ENCODE data around the gene C10orf90. TPM values are rescaled to one million over a fixed set of nuclear protein-coding genes. Genes with fewer than 3 reads are reported as not detected.
"Not testable (repeated sequence)": the region's sequence is repeated elsewhere in the genome, so short reads cannot be mapped to it uniquely, and the experiment has no call there.

Gene C10orf90
- total RNA-seq, 6 donors from 2014 or later: 1.0 TPM; not detected in 5

DNA sequence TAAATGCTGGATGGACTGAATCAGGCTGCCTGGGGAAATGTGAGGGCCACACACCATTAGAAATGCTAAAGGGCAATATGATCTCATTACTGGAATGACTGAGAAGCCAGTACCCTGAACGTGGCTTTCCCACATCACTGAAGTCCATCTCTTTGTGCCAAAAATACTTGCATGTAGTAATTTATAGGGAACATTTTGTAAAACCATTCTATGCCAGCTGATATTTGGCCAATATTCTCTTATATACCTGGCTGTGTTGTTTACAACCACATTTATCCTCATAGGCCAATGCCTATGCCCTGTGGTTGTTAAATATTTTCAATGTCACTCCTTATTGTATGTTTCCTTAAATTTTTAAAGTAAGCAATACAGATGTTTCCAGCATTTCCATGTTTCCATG lies 111.6 kb downstream of the C10orf90 start:
- H3K4me3 ChIP-seq: no peak overlapping the region
- TF ChIP-seq POLR2A (IDR thresholded peaks at IDR 0.05) (no peak), EP300 (IDR thresholded peaks at IDR 0.05) (no peak), POLR2AphosphoS5 (IDR thresholded peaks at IDR 0.05) (no peak)
- TF ChIP-seq, protein P1, sequence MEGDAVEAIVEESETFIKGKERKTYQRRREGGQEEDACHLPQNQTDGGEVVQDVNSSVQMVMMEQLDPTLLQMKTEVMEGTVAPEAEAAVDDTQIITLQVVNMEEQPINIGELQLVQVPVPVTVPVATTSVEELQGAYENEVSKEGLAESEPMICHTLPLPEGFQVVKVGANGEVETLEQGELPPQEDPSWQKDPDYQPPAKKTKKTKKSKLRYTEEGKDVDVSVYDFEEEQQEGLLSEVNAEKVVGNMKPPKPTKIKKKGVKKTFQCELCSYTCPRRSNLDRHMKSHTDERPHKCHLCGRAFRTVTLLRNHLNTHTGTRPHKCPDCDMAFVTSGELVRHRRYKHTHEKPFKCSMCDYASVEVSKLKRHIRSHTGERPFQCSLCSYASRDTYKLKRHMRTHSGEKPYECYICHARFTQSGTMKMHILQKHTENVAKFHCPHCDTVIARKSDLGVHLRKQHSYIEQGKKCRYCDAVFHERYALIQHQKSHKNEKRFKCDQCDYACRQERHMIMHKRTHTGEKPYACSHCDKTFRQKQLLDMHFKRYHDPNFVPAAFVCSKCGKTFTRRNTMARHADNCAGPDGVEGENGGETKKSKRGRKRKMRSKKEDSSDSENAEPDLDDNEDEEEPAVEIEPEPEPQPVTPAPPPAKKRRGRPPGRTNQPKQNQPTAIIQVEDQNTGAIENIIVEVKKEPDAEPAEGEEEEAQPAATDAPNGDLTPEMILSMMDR (IDR thresholded peaks at IDR 0.05): no peak
- WGBS, 2 donors: 0 to 50% methylated on average over 1 of the region's 1 CpG
- H3K4me1 ChIP-seq: no peaks in the 10 kb centered on the region
- no peak for DNase-seq
- no peaks in the 10 kb centered on the region for H3K27me3 ChIP-seq
- no peak for ATAC-seq (ENCODE audit: low FRiP score in 2 of 2)
- no peak overlapping the region for H3K27ac ChIP-seq
- H3K9me3 ChIP-seq: no peaks in the 10 kb centered on the region
- H3K36me3 ChIP-seq: no peaks in the 10 kb centered on the region

DNA sequence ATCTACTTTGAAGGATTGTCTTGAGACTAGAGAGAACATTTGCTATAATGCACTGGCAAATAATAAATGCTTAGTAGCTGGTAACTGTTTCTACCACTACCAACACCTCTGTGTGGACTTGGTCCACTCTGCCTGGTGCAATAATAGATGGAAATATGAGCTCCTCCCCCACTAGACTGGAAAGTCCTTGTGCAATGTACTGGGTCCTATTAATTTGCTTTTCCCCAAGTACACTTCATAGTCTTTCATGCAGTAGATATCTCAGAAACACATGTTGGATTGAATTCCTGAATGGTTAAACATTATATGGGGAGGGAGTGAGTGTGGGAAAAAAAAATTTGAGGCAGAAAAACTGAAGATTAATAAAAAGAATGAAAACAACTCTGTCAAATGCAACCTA lies 119.3 kb downstream of the C10orf90 start:
- no peaks in the 10 kb centered on the region for H3K36me3 ChIP-seq
- peak in 1 of 2 donors; percentile 51 for ATAC-seq (ENCODE audit: low FRiP score in 2 of 2)
- H3K9me3 ChIP-seq: no peaks in the 10 kb centered on the region
- no peaks in the 10 kb centered on the region for H3K27me3 ChIP-seq
- TF ChIP-seq POLR2AphosphoS5 (IDR thresholded peaks at IDR 0.05): no peak
- TF ChIP-seq, protein P1 (IDR thresholded peaks at IDR 0.05): no peak
- no peak for TF ChIP-seq EP300 (IDR thresholded peaks at IDR 0.05)
- no peak for TF ChIP-seq POLR2A (IDR thresholded peaks at IDR 0.05)
- no peak overlapping the region for H3K27ac ChIP-seq
- no peak for DNase-seq
- no peak overlapping the region for H3K4me3 ChIP-seq
- H3K4me1 ChIP-seq: no peaks in the 10 kb centered on the region

DNA sequence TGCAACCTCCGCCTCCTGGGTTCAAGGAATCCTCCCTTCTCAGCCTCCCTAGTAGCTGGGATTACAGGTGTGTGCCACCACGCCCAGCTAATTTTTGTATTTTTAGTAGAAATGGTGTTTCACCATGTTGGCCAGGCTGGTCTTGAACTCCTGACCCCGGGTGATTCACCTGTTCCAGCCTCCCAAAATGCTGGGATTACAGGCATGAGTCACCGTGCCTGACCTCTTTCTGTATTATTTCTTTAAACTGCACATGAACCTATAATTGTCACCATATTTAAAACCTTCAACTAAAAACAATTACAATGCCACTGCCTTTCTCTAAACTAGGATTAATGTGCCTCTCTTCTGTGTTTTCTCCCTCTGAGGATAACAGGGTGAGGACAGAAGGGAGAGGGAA lies 119.9 kb downstream of the C10orf90 start:
- not testable (repeated sequence) for ATAC-seq (ENCODE audit: low FRiP score in 2 of 2); H3K4me1 ChIP-seq; H3K27me3 ChIP-seq; H3K27ac ChIP-seq; H3K9me3 ChIP-seq; DNase-seq; H3K4me3 ChIP-seq; H3K36me3 ChIP-seq
- 82% methylated on average over 4 of the region's 4 CpGs for whole genome bisulfite sequencing, 2 donors

DNA sequence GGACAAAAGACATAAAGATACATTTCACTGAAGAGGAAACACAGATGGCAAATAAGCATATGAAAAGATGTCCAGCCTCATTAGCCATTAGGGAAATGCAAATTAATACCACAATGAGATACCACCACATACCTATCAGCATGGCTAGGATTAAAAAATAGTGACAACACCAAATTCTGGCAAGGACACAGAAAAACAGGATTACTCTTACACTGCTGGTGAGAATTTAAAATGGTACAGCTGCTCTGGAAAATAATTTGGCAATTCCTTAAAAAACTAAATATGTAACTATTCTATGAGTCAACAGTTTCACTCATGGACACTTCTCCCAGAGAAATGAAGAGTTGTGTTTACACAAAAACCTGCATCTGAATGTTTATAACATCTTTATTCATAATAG lies 121.1 kb downstream of the C10orf90 start:
- Histone ChIP-seq H3K36me3 (no peaks in the 10 kb centered on the region), H3K9me3 (no peaks in the 10 kb centered on the region), H3K27me3 (no peaks in the 10 kb centered on the region), H3K4me3 (no peak overlapping the region), H3K4me1 (no peaks in the 10 kb centered on the region), H3K27ac (no peak overlapping the region)
- TF ChIP-seq, protein P1 (IDR thresholded peaks at IDR 0.05): no peak
- TF ChIP-seq POLR2A (IDR thresholded peaks at IDR 0.05) (no peak), POLR2AphosphoS5 (IDR thresholded peaks at IDR 0.05) (no peak)
- DNase-seq: no peak
- no peak for ATAC-seq (ENCODE audit: low FRiP score in 2 of 2)

DNA sequence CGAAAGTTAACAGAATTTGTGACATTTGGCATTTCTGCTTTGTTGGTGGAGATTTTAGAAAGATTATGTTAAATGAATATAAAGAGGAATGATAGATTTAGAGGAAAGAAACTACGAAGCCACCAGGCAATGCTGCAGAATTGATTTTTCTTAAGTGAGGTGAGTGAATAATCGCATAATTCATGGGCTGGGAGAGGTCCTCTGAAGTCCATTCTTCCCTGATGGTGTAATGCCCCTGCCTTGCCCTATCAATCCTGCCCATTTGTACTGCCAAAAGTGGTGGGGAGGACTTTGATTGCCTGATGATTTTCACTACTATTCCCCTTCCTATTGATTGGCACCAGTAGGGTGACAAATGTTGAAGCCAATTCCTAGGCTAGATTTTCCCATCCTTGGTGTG lies 125.9 kb downstream of the C10orf90 start:
- ATAC-seq (ENCODE audit: low FRiP score in 2 of 2): no peak
- no peak for TF ChIP-seq POLR2A (IDR thresholded peaks at IDR 0.05)
- TF ChIP-seq POLR2AphosphoS5 (IDR thresholded peaks at IDR 0.05): no peak
- TF ChIP-seq EP300 (IDR thresholded peaks at IDR 0.05): no peak
- TF ChIP-seq, protein P1 (IDR thresholded peaks at IDR 0.05): no peak
- Histone ChIP-seq H3K4me1 (no peaks in the 10 kb centered on the region), H3K36me3 (no peaks in the 10 kb centered on the region), H3K27me3 (no peaks in the 10 kb centered on the region), H3K27ac (no peak overlapping the region), H3K4me3 (no peak overlapping the region), H3K9me3 (no peaks in the 10 kb centered on the region)
- WGBS, 2 donors: 70 to 82% methylated on average over 3 of the region's 3 CpGs
- DNase-seq: no peak
